NT2/D1 (cell line): ENCODE results near the gene ULK4.

Experiments
- DNase-seq: peaks from one replicate; pipeline ENCODE4 v3.0.0-alpha.2; 2011; ENCODE audit warnings: low read depth, low spot score
- H3K27me3 ChIP-seq: 2 replicates; pipeline ENCODE4 v1.6.0; 2011; ENCODE audit warnings: mild to moderate bottlenecking; ENCODE audit not compliant: insufficient read length, insufficient read depth
- H3K36me3 ChIP-seq: 2 replicates; pipeline ENCODE4 v1.6.1; 2011; ENCODE audit warnings: mild to moderate bottlenecking, low read length, mixed read lengths; ENCODE audit not compliant: insufficient read depth, insufficient read length
- H3K4me1 ChIP-seq: 2 replicates; pipeline ENCODE4 v1.5.1; 2011; ENCODE audit not compliant: insufficient read depth, insufficient read length
- H3K4me3 ChIP-seq: 2 replicates; pipeline ENCODE4 v1.5.1; 2011; ENCODE audit warnings: low read depth; ENCODE audit not compliant: insufficient read length
- H3K9ac ChIP-seq: 2 replicates; pipeline ENCODE4 v1.6.0; 2011; ENCODE audit warnings: low read depth; ENCODE audit not compliant: insufficient read length
- H3K9me3 ChIP-seq: 2 replicates; pipeline ENCODE4 v1.5.1; 2011; ENCODE audit warnings: mild to moderate bottlenecking, low read length; ENCODE audit not compliant: insufficient read depth
- SUZ12 ChIP-seq: IDR thresholded peaks from 2 replicates; pipeline ENCODE4 v1.6.1; 2011; ENCODE audit not compliant: insufficient read length, insufficient read depth; ENCODE audit errors: extremely low read depth
- YY1 ChIP-seq: IDR thresholded peaks from 2 replicates; pipeline ENCODE4 v1.6.1; 2011; ENCODE audit not compliant: insufficient read length, insufficient read depth
- ZNF274 ChIP-seq: IDR thresholded peaks from 2 replicates; pipeline ENCODE4 v1.6.1; 2011; ENCODE audit warnings: mild to moderate bottlenecking, low read depth, low read length

ULK4 gene

DNA sequence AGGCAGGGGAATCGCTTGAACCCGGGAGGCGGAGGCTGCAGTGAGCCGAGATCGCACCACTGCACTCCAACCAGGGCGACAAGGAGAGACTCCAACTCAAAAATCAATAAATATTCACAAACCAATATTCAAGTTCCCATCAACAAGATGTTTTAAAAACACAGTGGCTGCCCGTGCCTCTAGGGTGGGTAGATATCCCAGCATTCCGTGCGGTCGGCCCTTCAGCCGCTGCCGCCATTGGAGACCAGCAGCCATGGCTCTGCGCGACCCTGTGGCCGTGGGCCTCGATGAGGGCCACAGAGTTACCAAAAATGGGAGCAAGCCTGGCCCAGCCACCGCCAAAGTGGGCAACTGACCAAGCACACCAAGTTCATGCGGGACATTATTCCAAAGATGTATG is 6.7 kb downstream of the ULK4 start:
- H3K9ac ChIP-seq: no peak overlapping the region
- peaks cover 5% of the 10 kb centered on the region for H3K27me3 ChIP-seq
- H3K36me3 ChIP-seq: no peaks in the 10 kb centered on the region
- H3K4me3 ChIP-seq: no peak overlapping the region
- no peak for DNase-seq
- no peaks in the 10 kb centered on the region for H3K4me1 ChIP-seq
- no peaks in the 10 kb centered on the region for H3K9me3 ChIP-seq
- TF ChIP-seq ZNF274 (no peak), SUZ12 (no peak), YY1 (no peak)

DNA sequence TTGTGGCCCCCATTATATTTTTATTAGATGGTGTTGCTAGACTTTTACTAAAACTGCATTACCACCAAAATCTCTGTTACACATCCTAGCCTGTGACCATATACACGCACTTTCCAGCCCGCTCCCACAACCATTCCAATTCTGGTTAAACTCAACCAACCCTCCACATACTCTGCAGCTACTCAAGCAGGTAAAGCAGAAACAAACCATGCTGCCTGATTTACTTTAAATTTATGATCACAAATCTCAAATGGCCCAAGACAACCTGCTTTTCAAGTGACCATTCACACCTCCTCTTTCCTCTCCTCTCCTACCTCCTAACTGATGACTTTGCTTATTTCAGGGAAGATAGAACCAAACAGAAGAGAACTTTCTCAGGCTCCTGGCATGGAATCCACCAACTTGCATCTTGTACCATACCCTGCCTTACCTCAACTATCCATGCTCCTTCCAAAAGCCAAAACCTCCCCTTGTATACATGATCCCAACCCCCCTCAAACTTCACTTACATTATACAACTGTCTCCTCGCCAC is 18.5 kb downstream of the ULK4 start:
- no peak for DNase-seq
- Histone ChIP-seq H3K4me1 (peaks cover 3% of the 10 kb centered on the region), H3K36me3 (peaks cover 7% of the 10 kb centered on the region), H3K9ac (no peak overlapping the region), H3K27me3 (no peaks in the 10 kb centered on the region), H3K4me3 (no peak overlapping the region), H3K9me3 (peaks cover 15% of the 10 kb centered on the region)
- TF ChIP-seq YY1: no peak
- no peak for TF ChIP-seq ZNF274
- no peak for TF ChIP-seq SUZ12

DNA sequence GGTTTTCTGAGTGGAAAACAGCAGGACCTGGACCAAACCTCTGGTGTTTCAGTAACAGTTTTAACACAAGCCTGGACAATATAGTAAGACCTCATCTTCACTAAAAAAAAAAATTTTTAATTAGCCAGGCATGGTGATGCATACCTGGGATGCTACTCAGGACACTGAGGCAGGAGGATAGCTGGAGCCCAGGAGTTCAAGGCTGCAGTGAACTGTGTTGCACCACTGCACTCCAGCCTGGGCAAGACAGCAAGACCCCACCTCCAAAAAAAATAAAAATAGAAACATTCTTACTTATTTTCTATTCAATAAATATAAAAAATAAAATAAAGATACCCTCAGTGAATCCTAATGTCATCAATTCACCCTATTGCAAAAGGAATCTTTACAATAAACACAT is 21.5 kb downstream of the ULK4 start:
- H3K4me1 ChIP-seq: peaks cover 3% of the 10 kb centered on the region
- H3K9me3 ChIP-seq: peaks cover 15% of the 10 kb centered on the region
- TF ChIP-seq ZNF274 (no peak), SUZ12 (no peak), YY1 (no peak)
- H3K36me3 ChIP-seq: no peaks in the 10 kb centered on the region
- no peak overlapping the region for H3K9ac ChIP-seq
- DNase-seq: no peak
- H3K4me3 ChIP-seq: no peak overlapping the region
- no peaks in the 10 kb centered on the region for H3K27me3 ChIP-seq

DNA sequence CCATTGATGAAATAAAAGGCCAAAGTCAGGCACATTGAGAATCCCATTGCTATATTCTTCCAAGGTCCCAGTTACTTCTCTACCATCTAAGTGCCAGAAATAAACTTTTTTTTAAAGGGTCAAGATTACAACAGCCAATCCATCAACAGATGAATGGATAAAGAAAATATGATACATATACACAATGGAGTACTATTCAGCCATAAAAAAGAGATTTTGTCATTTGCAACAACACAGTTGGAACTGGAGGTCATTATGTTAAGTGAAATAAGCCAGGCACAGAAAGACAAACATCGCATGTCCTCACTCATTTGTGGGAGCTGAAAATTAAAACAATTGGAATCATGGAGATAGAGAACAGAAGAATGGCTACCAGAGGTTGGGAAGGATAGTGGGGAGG is 25.5 kb downstream of the ULK4 start:
- Histone ChIP-seq H3K27me3 (no peaks in the 10 kb centered on the region), H3K4me3 (no peak overlapping the region), H3K9ac (no peak overlapping the region), H3K4me1 (no peaks in the 10 kb centered on the region), H3K36me3 (no peaks in the 10 kb centered on the region), H3K9me3 (peaks cover 15% of the 10 kb centered on the region)
- no peak for DNase-seq
- TF ChIP-seq ZNF274 (no peak), YY1 (no peak), SUZ12 (no peak)

DNA sequence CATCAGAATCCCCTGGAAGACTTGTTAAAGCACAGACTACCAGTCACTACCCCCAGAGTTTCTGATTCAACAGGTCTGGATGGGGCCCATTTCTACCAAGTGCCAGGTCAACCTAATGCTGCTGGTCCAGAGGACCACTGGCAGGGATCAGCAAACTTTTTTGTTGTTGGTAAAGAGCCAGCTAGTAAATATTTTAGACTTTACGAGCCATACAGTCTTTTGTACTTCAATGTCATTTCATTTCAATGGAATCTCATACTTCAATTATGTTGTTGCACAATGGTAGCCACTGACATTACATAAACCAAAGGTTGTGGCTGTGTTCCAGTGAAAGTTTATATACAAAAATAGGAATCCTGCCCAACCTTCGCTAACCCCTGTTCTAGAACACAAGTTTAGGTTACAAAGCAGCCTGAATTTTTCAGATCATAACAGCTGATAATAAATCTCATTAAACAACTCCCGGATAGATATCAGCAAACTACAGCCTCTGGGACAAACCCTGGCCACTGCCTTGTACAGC is 28.7 kb downstream of the ULK4 start:
- DNase-seq: no peak

DNA sequence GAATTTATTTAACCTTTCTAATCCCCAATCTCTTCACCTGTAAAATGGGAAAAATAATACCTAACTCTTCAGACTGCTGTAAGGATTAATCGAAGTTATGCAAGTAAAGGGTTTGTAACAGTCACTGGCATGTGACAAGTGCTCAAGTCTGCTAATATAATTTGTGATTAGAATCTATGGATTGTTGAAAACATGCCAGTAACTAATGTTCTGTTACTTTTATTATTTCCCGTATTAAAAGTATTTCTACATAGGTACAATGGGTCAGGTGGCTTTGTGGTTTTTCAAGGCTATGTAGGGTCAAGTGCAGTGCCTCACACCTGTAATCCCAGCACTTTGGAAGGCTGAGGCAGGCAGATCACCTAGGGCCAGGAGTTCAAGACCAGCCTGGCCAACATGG is 29.4 kb downstream of the ULK4 start:
- H3K36me3 ChIP-seq: no peaks in the 10 kb centered on the region
- no peaks in the 10 kb centered on the region for H3K9me3 ChIP-seq
- no peak for TF ChIP-seq YY1
- no peak for TF ChIP-seq ZNF274
- no peak for TF ChIP-seq SUZ12
- no peak overlapping the region for H3K4me3 ChIP-seq
- DNase-seq: no peak
- no peaks in the 10 kb centered on the region for H3K4me1 ChIP-seq
- H3K27me3 ChIP-seq: no peaks in the 10 kb centered on the region
- no peak overlapping the region for H3K9ac ChIP-seq

More for the DNA sequence above, 28.7 kb downstream of the ULK4 start:
- TF ChIP-seq ZNF274 (no peak), SUZ12 (no peak), YY1 (no peak)
- H3K4me3 ChIP-seq: no peak overlapping the region
- H3K9ac ChIP-seq: no peak overlapping the region
- no peaks in the 10 kb centered on the region for H3K9me3 ChIP-seq
- H3K36me3 ChIP-seq: no peaks in the 10 kb centered on the region
- no peaks in the 10 kb centered on the region for H3K4me1 ChIP-seq
- no peaks in the 10 kb centered on the region for H3K27me3 ChIP-seq

DNA sequence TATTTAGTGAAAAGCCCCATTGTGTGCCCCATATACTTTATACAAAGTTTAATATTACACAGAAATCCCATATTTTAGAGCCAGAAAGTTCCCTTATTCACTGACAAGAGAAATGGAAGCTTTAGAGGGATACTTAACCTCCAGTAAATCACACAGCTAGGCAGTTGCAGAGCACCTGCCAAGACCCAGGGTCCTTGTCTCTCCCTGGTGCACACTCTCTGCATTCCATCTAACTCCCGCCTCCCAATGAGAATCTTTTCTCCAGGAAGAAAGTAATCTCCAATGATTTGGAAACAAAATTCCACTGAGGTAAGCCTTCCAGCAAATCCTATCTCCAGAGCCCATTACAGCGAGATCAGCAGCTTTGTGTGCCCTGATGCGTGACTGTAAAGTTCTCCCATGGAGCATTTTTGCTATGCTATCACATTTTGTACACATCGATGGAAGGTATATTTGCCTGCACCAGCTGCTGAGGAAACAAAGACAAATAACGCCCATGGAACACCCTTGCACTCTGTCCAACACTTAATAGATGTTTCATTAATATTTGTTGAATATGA is 41.4 kb downstream of the ULK4 start:
- H3K9me3 ChIP-seq: no peaks in the 10 kb centered on the region
- no peaks in the 10 kb centered on the region for H3K36me3 ChIP-seq
- no peak overlapping the region for H3K9ac ChIP-seq
- TF ChIP-seq ZNF274: no peak
- TF ChIP-seq YY1: no peak
- TF ChIP-seq SUZ12: no peak
- no peaks in the 10 kb centered on the region for H3K27me3 ChIP-seq
- peaks cover 3% of the 10 kb centered on the region for H3K4me1 ChIP-seq
- no peak for DNase-seq
- H3K4me3 ChIP-seq: no peak overlapping the region
